ENCODE measurements around the gene ACOX2.

- TF ChIP-seq POLR2A (IDR thresholded peaks at IDR 0.05) (no peak), CTCF (IDR thresholded peaks at IDR 0.05) (no peak)
These were observed 32.5 kb upstream of the ACOX2 start for GRCh38 chr3:58569287-58570001.

All from lower leg skin (tissue), 3 donors.